ENCODE data around the gene SLIT1.

- TF ChIP-seq POLR2A (IDR thresholded peaks at IDR 0.05) (no peak), CTCF (IDR thresholded peaks at IDR 0.05 in 4 of 5, conservative IDR thresholded peaks at IDR 0.05 in 1 of 5) (no peak)
Observed at GRCh38 chr10:97049670-97050069, 136.1 kb downstream of the SLIT1 start.
